ENCODE data around the gene SLC39A11. TPM values are rescaled to one million over a fixed set of nuclear protein-coding genes. Genes with fewer than 3 reads are reported as not detected.

The SLC39A11 gene
- total and polyA plus RNA-seq, 2 of the 13 experiments (the other 11 are each of a cell fraction or from before 2014, with no cell fraction given) = 17.2 to 31.5 TPM

- H3K4me3 ChIP-seq (replicated peaks in 1 of 3; ENCODE audit: insufficient read depth in 1 of 3, low read depth in 2 of 3, low read length in 3 of 3) = no peak overlapping the region
- H3K27me3 ChIP-seq (ENCODE audit: control insufficient read depth in 1 of 2, insufficient read depth in 2 of 2, low read length in 2 of 2) = no peaks in the 10 kb centered on the region
- no peak overlapping the region for H3K27ac ChIP-seq (ENCODE audit: extremely low read length, insufficient read depth, low read length)
- H3K9ac ChIP-seq (ENCODE audit: insufficient read depth, low read depth, low read length) = no peak overlapping the region
- H2AFZ ChIP-seq (ENCODE audit: low read length) = no peak overlapping the region
- WGBS (ENCODE audit: low lambda C conversion rate) = 92% methylated on average over 4 of the region's 4 CpGs
- ATAC-seq = no peak
- POLR2A ChIA-PET = no interaction called here
- in situ Hi-C loops (cut with HindIII; ENCODE audit: extremely low pct_ligation_motif_present, low pct_unique_long_range_greater_than_20kb) = no loop called here
- H3K79me2 ChIP-seq (ENCODE audit: insufficient read depth, low read length) = no peaks in the 10 kb centered on the region
- no peaks in the 10 kb centered on the region for H3K9me3 ChIP-seq (ENCODE audit: low read length)
- H3K4me1 ChIP-seq (ENCODE audit: insufficient read depth, low read length) = peaks cover 9% of the 10 kb centered on the region
- TF ChIP-seq ZNF616 (CRISPR knock-in tag; IDR thresholded peaks at IDR 0.05; ENCODE audit: low read depth) (no peak), TEF (CRISPR knock-in tag; IDR thresholded peaks at IDR 0.05) (no peak), ZSCAN12 (CRISPR knock-in tag; IDR thresholded peaks at IDR 0.05) (no peak), CREM (IDR thresholded peaks at IDR 0.05) (no peak), CREM (CRISPR knock-in tag; IDR thresholded peaks at IDR 0.05) (no peak), ZNF556 (CRISPR knock-in tag; IDR thresholded peaks at IDR 0.05; ENCODE audit: borderline replicate concordance) (no peak), SMAD9 (CRISPR knock-in tag; IDR thresholded peaks at IDR 0.05) (no peak), ZNF572 (CRISPR knock-in tag; IDR thresholded peaks at IDR 0.05) (no peak), KLF13 (CRISPR knock-in tag; IDR thresholded peaks at IDR 0.05) (no peak), SAP130 (CRISPR knock-in tag; IDR thresholded peaks at IDR 0.05; ENCODE audit: low read depth) (no peak), LBX2 (CRISPR knock-in tag; IDR thresholded peaks at IDR 0.05; ENCODE audit: borderline replicate concordance) (no peak), TIGD3 (CRISPR knock-in tag; IDR thresholded peaks at IDR 0.05; ENCODE audit: borderline replicate concordance) (no peak), PHF20 (CRISPR knock-in tag; IDR thresholded peaks at IDR 0.05) (no peak)
- intact Hi-C loops (cut with micrococcal nuclease; ENCODE audit: unreplicated experiment) = no loop called here
- no peak for FAIRE-seq
- no TSS peak for BruUV-seq (replicated peaks)
- no peaks in the 10 kb centered on the region; a peak in 1 of 5 replicates for H3K36me3 ChIP-seq (replicated peaks in 1 of 2; ENCODE audit: control insufficient read depth in 1 of 2, insufficient read depth in 2 of 2, low read length in 2 of 2)
- CTCF ChIA-PET (ENCODE audit: low intra/inter-chr PET ratio, low total read pairs) = no interaction called here
- no peaks in the 10 kb centered on the region for H4K20me1 ChIP-seq (ENCODE audit: insufficient read depth, low read length)
- H3K4me2 ChIP-seq (ENCODE audit: low read depth, low read length) = no peak overlapping the region
- DNase-seq (ENCODE audit: low spot score) = no peak
Observed at GRCh38 chr17:73045724-73046123, 46.8 kb downstream of the SLC39A11 start.

Data from HepG2 (cell line).